Upper lobe of left lung (tissue), 4 donors: ENCODE results near the gene ITGA2.

Experiments used
- CTCF ChIP-seq, 6 experiments: fragments of 450-650 bp in 4 of 6; fragments of 200-600 bp in 2 of 6; sonication (generic) in 2 of 6; IDR thresholded peaks; one replicate each; pipeline ENCODE4 v1.5.1; 2016 to 2019; ENCODE audit warnings: antibody characterized with exemption in 6 of 6
- POLR2A ChIP-seq, 4 donors: fragments of 450-650 bp; IDR thresholded peaks; one replicate each; pipeline ENCODE4 v1.5.1; 2016 to 2017; ENCODE audit warnings: antibody characterized with exemption in 4 of 4, mild to moderate bottlenecking in 2 of 4

GRCh38 chr5:53008751-53009150 lies 19.6 kb downstream of the ITGA2 start:
- TF ChIP-seq POLR2A (IDR thresholded peaks at IDR 0.05) = no peak
- TF ChIP-seq CTCF (IDR thresholded peaks at IDR 0.05) = no peak
